Gastroesophageal sphincter (tissue), 4 donors: Measurements from ENCODE around the gene SLC30A5. TPM values are rescaled to one million over a fixed set of nuclear protein-coding genes. Genes with fewer than 3 reads are reported as not detected.
"Not testable (repeated sequence)": the region's sequence is repeated elsewhere in the genome, so short reads cannot be mapped to it uniquely, and the experiment has no call there.

Experiments used
- ATAC-seq: fragments of 150-250 bp; one replicate; pipeline ENCODE4 v1.9.1; 2016; ENCODE audit warnings: mild to moderate bottlenecking, moderate library complexity
- H3K27ac ChIP-seq, 4 donors: fragments of 200-600 bp; sonication (generic) in 3 of 4; 1 replicate in 3 of 4; 2 replicates in 1 of 4; pipeline ENCODE4 v1.5.1; 2016 to 2019
- H3K27me3 ChIP-seq: fragments of 200-600 bp; sonication (generic); one replicate; pipeline ENCODE4 v1.5.1; 2019
- H3K36me3 ChIP-seq, 2 donors: fragments of 200-600 bp; sonication (generic); one replicate each; pipeline ENCODE4 v1.5.1; 2019; ENCODE audit warnings: control low read depth in 1 of 2
- H3K4me1 ChIP-seq, 3 donors: fragments of 200-600 bp; sonication (generic); 1 replicate in 2 of 3; 2 replicates in 1 of 3; pipeline ENCODE4 v1.5.1; 2016 to 2019; ENCODE audit warnings: control low read depth in 2 of 3
- H3K4me3 ChIP-seq, 2 donors: fragments of 200-600 bp; sonication (generic); one replicate each; pipeline ENCODE4 v1.5.1; 2019; ENCODE audit warnings: mild to moderate bottlenecking in 1 of 2, moderate library complexity in 1 of 2
- H3K9me3 ChIP-seq, 3 donors: fragments of 200-600 bp; sonication (generic); one replicate each; pipeline ENCODE4 v1.5.1; 2017 to 2019; ENCODE audit warnings: control low read depth in 2 of 3
- EP300 ChIP-seq: sonication (generic); formaldehyde crosslinking; IDR thresholded peaks from one replicate; pipeline ENCODE4 v1.6.1; 2017; ENCODE audit warnings: antibody characterized with exemption, mild to moderate bottlenecking
- POLR2A ChIP-seq, 2 donors: fragments of 450-650 bp; IDR thresholded peaks; one replicate each; pipeline ENCODE4 v1.6.1; 2017; ENCODE audit warnings: antibody characterized with exemption in 2 of 2, mild to moderate bottlenecking in 2 of 2, moderate library complexity in 1 of 2
- POLR2AphosphoS5 ChIP-seq: sonication (generic); formaldehyde crosslinking; IDR thresholded peaks from one replicate; pipeline ENCODE4 v1.6.1; 2017; ENCODE audit warnings: antibody characterized with exemption
- WGBS, 2 donors: methylation state at CpG; one replicate each; pipeline ENCODE4 v1.1.5; 2018; ENCODE audit warnings: low coverage in 1 of 2; 5-methylcytosine and 5-hydroxymethylcytosine counted together
- total RNA-seq, 4 donors: library from RNA; depleted of rRNA; stranded (reverse); fragments of >200 nt; gene quantifications; one replicate each; pipeline ENCODE4 v1.1.0, GENCODE V29; 2016
- TF ChIP-seq, protein P1 (sequence below), 4 experiments: fragments of 200-600 bp in 2 of 4; fragments of 450-650 bp in 2 of 4; sonication (generic) in 1 of 4; IDR thresholded peaks; one replicate each; pipeline ENCODE4 v1.5.1; 2017 to 2019; ENCODE audit warnings: antibody characterized with exemption in 4 of 4, mild to moderate bottlenecking in 2 of 4, moderate library complexity in 2 of 4

SLC30A5 gene
- total RNA-seq, 4 donors from 2014 or later, result 33.7 to 48.1 (median 36.1) TPM

DNA sequence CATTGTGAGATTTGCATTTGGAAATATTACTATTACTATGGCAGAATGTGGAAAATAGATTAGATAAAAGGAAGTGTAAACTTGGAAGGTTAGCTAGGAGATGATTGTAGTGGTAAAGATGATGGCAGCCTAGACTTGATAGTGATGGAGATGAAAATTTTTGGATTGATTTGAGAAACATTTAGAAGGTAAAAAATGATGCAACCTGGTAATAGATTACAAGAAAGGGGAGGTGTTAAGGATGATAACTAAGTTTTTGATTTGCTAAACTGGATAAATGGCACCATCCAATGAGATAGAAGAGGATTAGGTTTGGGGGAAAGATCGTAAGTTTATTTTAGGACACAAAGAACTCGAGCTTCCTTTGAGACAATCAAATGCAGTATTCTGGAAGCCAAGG lies 8.9 kb upstream of the SLC30A5 start:
- no peaks in the 10 kb centered on the region for H3K36me3 ChIP-seq
- no peaks in the 10 kb centered on the region for H3K4me1 ChIP-seq
- H3K9me3 ChIP-seq, result no peaks in the 10 kb centered on the region
- no peak for ATAC-seq
- TF ChIP-seq POLR2AphosphoS5, result no peak
- no peak for TF ChIP-seq EP300
- TF ChIP-seq POLR2A (IDR thresholded peaks at IDR 0.05), result no peak
- TF ChIP-seq, protein P1, sequence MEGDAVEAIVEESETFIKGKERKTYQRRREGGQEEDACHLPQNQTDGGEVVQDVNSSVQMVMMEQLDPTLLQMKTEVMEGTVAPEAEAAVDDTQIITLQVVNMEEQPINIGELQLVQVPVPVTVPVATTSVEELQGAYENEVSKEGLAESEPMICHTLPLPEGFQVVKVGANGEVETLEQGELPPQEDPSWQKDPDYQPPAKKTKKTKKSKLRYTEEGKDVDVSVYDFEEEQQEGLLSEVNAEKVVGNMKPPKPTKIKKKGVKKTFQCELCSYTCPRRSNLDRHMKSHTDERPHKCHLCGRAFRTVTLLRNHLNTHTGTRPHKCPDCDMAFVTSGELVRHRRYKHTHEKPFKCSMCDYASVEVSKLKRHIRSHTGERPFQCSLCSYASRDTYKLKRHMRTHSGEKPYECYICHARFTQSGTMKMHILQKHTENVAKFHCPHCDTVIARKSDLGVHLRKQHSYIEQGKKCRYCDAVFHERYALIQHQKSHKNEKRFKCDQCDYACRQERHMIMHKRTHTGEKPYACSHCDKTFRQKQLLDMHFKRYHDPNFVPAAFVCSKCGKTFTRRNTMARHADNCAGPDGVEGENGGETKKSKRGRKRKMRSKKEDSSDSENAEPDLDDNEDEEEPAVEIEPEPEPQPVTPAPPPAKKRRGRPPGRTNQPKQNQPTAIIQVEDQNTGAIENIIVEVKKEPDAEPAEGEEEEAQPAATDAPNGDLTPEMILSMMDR (IDR thresholded peaks at IDR 0.05), result no peak
- WGBS, 2 donors, result 69 to 71% methylated on average over 2 of the region's 2 CpGs
- H3K4me3 ChIP-seq, result no peak overlapping the region
- H3K27me3 ChIP-seq, result no peaks in the 10 kb centered on the region
- no peak overlapping the region for H3K27ac ChIP-seq

DNA sequence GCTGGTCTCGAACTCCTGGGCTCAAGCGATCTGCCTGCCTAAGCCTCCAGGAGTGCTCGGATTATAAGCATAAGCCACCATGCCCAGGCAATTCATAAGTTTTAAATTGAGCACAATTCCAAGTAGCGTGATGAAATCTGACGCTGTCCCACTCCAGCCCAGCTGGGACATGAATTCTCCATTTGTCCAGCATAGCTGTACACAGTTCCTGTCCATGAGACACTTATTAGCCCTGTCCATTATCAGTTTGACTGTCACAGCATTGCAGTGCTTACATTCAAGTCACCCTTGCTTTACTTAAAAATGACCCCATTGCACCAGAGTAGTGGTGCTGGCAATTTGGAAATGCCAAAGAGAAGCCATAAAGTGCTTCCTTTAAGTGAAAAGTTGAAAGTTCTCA lies 7.6 kb upstream of the SLC30A5 start:
- ATAC-seq, result no peak
- H3K27me3 ChIP-seq, result no peaks in the 10 kb centered on the region
- H3K4me3 ChIP-seq, result no peak overlapping the region
- no peaks in the 10 kb centered on the region for H3K4me1 ChIP-seq
- no peaks in the 10 kb centered on the region for H3K36me3 ChIP-seq
- H3K9me3 ChIP-seq, result no peaks in the 10 kb centered on the region
- no peak for TF ChIP-seq POLR2A (IDR thresholded peaks at IDR 0.05)
- no peak for TF ChIP-seq POLR2AphosphoS5
- TF ChIP-seq, protein P1 (IDR thresholded peaks at IDR 0.05), result no peak
- TF ChIP-seq EP300, result no peak
- H3K27ac ChIP-seq, result no peak overlapping the region
- WGBS, 2 donors, result 37 to 63% methylated on average over 4 of the region's 5 CpGs

DNA sequence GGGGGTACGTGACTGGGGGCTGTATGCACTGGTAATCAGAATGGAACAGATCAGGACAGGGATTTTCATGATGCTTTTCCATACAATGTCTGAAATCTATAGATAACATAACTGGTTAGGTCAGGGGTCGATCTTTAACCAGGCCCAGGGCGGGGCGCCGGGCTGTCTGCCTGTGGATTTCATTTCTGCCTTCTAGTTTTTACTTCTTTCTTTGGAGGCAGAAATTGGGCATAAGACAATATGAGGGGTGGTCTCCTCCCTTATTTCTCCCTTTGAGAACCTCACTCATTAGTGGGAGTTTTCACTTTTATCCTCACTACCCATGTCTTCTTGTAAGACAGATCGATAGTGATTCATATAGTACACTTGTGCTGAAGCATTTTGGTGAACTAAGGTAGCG lies 5.8 kb upstream of the SLC30A5 start:
- not testable (repeated sequence) for H3K27ac ChIP-seq, H3K4me3 ChIP-seq, ATAC-seq, H3K27me3 ChIP-seq, H3K4me1 ChIP-seq, H3K9me3 ChIP-seq, H3K36me3 ChIP-seq
- 79 to 100% methylated on average over 3 to 7 of the region's 7 CpGs for WGBS, 2 donors

DNA sequence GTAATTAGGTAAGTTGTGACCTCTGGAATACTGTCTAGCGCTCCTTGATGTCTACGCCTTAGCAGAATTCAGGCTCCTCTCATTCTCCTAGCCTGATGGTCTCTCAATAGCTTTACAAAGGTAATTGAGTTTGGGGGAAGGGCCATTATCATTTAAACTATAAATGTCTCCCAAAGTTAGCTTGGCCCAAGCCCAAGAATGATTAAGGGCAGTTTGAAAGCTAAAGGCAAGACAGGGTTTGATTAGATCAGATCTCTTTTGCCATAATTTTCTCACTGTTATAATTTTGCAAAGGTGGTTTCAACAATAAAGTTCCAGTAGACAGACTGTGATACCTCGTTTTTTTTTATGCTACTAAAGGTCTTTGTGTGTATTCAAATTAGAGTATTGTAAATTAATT lies 3.7 kb upstream of the SLC30A5 start:
- ATAC-seq, result no peak
- no peaks in the 10 kb centered on the region for H3K9me3 ChIP-seq

DNA sequence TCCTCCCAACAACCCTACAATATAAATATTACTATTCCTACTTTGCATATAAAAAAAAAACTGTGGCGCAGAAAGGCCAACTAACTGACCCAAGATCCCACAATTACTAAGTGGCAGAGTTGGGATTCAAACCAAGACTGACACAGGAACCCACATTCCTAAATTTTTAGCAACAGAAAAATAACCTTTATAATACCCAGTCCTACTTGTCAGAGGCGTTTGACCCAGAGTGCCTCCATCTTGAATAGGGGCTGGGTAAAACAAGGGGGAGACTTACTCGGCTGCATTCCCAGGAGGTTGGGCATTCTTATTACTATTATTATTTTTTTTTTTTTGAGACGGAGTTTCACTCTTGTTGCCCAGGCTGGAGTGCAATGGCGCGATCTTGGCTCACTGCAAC lies 2.0 kb upstream of the SLC30A5 start:
- H3K36me3 ChIP-seq, result no peaks in the 10 kb centered on the region
- WGBS, 2 donors, result 82 to 85% methylated on average over 4 to 6 of the region's 6 CpGs
- H3K4me1 ChIP-seq, result peaks cover 0 to 26% (median 9%) of the 10 kb centered on the region in 3 donors
- H3K9me3 ChIP-seq, result no peaks in the 10 kb centered on the region
- H3K27me3 ChIP-seq, result no peaks in the 10 kb centered on the region
- ATAC-seq, result no peak
- no peak overlapping the region for H3K4me3 ChIP-seq
- no peak overlapping the region for H3K27ac ChIP-seq
- TF ChIP-seq, protein P1 (IDR thresholded peaks at IDR 0.05), result no peak
- TF ChIP-seq EP300 (no peak), POLR2AphosphoS5 (no peak), POLR2A (IDR thresholded peaks at IDR 0.05) (no peak)

More for the DNA sequence above, 3.7 kb upstream of the SLC30A5 start:
- 80 to 81% methylated on average over 3 of the region's 3 CpGs for WGBS, 2 donors
- H3K27me3 ChIP-seq, result no peaks in the 10 kb centered on the region
- H3K4me1 ChIP-seq, result peaks cover 0 to 10% (median 5%) of the 10 kb centered on the region in 3 donors
- H3K27ac ChIP-seq, result no peak overlapping the region
- TF ChIP-seq, protein P1 (IDR thresholded peaks at IDR 0.05), result no peak
- no peaks in the 10 kb centered on the region for H3K36me3 ChIP-seq
- H3K4me3 ChIP-seq, result no peak overlapping the region
